A549 treated with ZK216348 at 1 μM for 4 hours (cell line): Measurements from ENCODE around the gene TDP1. TPM values are rescaled to one million over a fixed set of nuclear protein-coding genes. Genes with fewer than 3 reads are reported as not detected.

Experiments
- total RNA-seq: library from RNA; stranded (reverse); fragments of 200-300 nt; extraction: Qiagen RNA extraction; gene quantifications from 5 replicates; pipeline ENCODE4 v1.2.3, GENCODE V29; 2022; ENCODE audit warnings: low read depth

TDP1 gene
- total RNA-seq = 12.2 to 22.6 TPM (median 14.9 TPM) in 5 replicates

DNA sequence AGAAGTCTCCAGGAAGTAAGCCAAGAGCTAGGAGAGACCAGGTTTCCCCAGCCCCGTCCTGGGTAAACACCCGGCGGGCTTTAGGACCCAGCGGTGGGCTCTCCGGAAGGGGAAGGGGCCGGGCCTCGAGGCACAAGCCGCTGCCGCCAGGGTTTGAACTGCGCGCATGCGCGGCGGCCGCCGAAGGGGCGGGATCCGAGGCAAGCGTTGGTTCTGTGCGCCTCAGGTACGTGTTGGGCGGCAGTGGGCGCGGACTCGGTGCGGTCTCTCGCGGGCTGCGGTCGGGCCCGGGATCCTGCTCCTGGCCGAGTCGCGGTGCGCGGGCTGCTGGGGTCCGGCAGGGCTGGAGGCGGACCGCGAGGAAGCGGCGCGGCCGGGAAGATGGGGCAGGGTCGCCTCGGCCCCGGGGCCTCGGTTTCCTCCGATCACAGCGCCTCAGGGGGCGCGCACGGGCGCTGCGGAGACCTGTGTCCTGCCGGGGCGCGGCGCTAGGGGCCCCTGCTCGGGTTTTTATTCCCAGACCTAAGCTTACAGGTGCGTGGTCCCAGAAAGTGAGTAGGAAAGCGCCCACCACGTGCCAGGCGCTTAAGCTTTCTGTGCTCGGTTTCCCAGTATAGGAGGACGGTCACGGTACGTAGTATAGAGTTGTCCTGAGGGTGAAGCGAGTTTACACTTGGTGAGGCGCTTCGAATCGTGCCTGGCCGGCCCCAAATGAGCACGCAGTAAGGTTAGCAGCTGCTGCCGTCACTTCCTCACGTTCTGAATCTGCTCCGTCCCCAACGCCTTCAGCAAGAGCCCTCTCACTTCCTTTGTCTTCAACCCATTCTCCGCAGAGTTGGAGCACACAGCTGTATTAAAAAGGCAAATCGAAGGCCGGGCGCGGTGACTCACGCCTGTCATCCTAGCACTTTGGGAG, at the start of gene TDP1:
TDP1 (plus strand) TSS at position 183 of the 916 bp plus-strand sequence. CDS start 7,188 bp downstream, outside the sequence.

GRCh38 chr14:89954070-89955021, 1.4 kb upstream of the TDP1 start, which contains the start of gene EFCAB11:
TSS of gene EFCAB11 (minus strand) at chr14:89954730. CDS start at chr14:89954660, 70 bp downstream.

DNA sequence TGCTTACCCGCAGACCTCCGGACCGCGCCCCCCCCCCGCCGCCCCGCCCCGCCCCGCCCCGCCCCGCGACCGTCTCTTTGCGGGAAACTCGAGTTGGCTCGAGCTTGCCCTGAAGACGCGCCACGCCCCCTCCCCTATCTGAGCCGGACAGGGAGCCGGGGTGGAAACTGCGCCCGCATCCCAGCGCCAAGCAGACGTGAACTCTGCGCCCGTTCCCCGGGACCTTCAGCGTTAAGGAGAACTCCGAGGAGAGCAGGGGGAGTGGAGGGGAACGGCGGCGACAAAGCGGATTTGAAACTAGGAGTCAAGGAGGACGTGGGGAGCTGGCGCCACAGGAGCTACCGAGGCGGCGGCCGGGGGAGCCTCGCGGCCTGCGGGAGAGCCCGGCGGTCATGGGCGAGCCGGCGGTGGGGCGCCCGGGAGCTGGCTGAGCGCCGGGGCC, 106.0 kb downstream of the TDP1 start, which contains the start of gene KCNK13:
KCNK13 (plus strand) TSS at position 310 of the 442 bp plus-strand sequence. CDS start 212 bp downstream, outside the sequence.

Other genes starting within 250 kb of the TDP1 start
- 10.6 to 19.0 TPM (median 14.0 TPM) in 5 replicates for gene EFCAB11, start 1.2 kb upstream of the TDP1 start, total RNA-seq
- 0.09 to 0.26 TPM (median 0.18 TPM) in 4 of 5 replicates, not detected in the other for gene KCNK13, start 106.1 kb downstream of the TDP1 start, total RNA-seq